ENCODE results near the gene ANKRD28. TPM values are rescaled to one million over a fixed set of nuclear protein-coding genes. Genes with fewer than 3 reads are reported as not detected.

Gene ANKRD28
- total RNA-seq, 1 donor from 2014 or later = 60.6 TPM

DNA sequence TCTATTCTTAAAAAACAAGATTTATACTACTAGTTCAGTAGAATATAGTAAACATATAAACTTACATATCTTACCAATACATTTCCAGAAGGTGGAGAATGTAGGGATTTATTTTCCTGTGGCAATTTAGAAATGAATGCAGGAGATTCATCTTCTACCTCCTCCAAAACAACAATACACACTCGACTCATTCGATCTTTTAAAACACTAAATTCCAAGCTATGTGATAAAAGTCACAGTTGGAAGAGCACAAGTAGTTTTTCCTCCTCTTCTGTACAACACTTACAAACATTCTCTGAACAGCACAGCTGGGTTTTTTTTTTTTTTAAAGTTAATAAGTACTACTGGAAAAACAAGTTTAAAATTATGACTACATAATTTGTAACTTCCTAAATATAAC, 1.4 kb downstream of the ANKRD28 start:
- FAIRE-seq (no peak), DNase-seq (ENCODE audit: low read depth) (peak; percentile 62)
- no peaks in the 10 kb centered on the region for H3K27me3 ChIP-seq (ENCODE audit: control insufficient read depth, insufficient read depth, low read length)
- peak overlapping the region; percentile 7 for H3K4me3 ChIP-seq (ENCODE audit: low read depth, low read length)
- no peaks in the 10 kb centered on the region for H3K36me3 ChIP-seq (ENCODE audit: control insufficient read depth, insufficient read depth, low read length)
- TF ChIP-seq, protein P1, sequence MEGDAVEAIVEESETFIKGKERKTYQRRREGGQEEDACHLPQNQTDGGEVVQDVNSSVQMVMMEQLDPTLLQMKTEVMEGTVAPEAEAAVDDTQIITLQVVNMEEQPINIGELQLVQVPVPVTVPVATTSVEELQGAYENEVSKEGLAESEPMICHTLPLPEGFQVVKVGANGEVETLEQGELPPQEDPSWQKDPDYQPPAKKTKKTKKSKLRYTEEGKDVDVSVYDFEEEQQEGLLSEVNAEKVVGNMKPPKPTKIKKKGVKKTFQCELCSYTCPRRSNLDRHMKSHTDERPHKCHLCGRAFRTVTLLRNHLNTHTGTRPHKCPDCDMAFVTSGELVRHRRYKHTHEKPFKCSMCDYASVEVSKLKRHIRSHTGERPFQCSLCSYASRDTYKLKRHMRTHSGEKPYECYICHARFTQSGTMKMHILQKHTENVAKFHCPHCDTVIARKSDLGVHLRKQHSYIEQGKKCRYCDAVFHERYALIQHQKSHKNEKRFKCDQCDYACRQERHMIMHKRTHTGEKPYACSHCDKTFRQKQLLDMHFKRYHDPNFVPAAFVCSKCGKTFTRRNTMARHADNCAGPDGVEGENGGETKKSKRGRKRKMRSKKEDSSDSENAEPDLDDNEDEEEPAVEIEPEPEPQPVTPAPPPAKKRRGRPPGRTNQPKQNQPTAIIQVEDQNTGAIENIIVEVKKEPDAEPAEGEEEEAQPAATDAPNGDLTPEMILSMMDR (IDR thresholded peaks at IDR 0.05; ENCODE audit: insufficient read depth, low read length, severe bottlenecking) = no peak

DNA sequence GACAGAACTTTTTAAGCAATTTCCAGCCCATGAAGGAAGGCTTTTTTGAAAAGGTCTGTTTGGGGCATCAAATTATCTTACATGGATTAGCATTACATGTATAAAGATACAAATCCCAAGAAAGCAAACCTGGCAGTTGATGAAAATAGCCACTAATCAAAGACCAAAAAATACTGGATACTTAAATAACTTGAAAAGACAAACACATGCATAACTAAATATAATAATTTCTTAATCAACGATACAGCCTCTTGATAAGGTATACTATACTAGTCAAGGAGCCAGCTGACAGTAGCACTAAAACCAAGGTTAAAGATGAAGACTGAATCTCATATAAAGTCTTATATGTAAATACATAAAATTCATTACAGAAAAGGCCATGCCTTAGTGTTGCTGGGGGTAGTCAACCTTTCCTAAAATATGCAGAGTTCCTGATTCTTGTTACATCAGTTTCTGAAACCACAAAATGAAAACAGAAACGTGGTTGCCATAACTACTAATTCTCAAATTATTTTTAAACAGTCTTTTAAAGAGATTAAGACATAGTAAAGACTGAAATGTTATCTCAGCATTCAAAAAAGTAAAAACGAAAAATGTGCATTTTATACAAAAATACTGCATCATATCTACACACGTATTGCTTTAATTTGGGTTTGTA, 2.0 kb downstream of the ANKRD28 start:
- no peak for FAIRE-seq
- no peaks in the 10 kb centered on the region for H3K36me3 ChIP-seq (ENCODE audit: control insufficient read depth, insufficient read depth, low read length)
- peak overlapping the region; percentile 7 for H3K4me3 ChIP-seq (ENCODE audit: low read depth, low read length)
- peak; percentile 66 for DNase-seq (ENCODE audit: low read depth)
- TF ChIP-seq, protein P1 (IDR thresholded peaks at IDR 0.05; ENCODE audit: insufficient read depth, low read length, severe bottlenecking) = no peak
- no peaks in the 10 kb centered on the region for H3K27me3 ChIP-seq (ENCODE audit: control insufficient read depth, insufficient read depth, low read length)

DNA sequence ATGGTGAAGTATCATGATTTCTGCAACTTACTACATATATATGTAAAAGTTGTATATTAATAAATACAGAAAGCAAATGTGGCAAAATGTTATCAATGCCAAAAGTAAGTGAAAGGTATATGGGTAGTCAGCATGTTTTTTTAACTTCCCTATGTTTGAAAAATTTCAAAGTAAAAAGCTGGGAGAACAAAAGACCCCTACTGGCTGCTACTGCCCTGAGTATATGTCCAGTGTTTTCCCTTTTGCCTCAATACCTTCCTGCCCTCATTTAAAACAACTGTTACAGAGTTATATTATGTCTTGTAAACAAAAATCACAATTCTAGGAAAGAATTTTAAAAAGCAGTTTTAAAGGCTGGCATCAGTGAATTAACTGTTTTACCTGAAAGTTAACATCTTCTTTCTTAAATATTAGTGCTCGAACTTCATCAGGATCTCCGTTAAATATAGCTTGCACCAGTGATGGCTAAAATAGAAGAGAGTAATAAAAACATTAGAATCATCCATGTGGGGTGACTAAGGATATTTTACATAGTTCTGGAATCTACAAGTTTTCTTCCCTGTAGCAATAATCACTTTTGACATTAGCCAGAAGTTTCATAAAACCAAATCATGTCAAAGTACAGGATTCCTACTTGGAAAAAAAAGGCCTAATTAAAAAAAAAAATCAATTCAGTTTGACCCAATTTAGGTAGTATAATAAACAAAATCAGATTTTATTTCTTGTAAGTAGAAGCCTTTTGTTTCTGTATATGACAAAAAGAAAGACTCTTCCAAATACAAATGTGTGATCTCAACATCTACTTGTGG, 2.7 kb downstream of the ANKRD28 start:
- FAIRE-seq (no peak), DNase-seq (ENCODE audit: low read depth) (no peak)
- H3K27me3 ChIP-seq (ENCODE audit: control insufficient read depth, insufficient read depth, low read length) = no peaks in the 10 kb centered on the region
- TF ChIP-seq, protein P1 (IDR thresholded peaks at IDR 0.05; ENCODE audit: insufficient read depth, low read length, severe bottlenecking) = no peak
- H3K4me3 ChIP-seq (ENCODE audit: low read depth, low read length) = no peak overlapping the region
- H3K36me3 ChIP-seq (ENCODE audit: control insufficient read depth, insufficient read depth, low read length) = no peaks in the 10 kb centered on the region

DNA sequence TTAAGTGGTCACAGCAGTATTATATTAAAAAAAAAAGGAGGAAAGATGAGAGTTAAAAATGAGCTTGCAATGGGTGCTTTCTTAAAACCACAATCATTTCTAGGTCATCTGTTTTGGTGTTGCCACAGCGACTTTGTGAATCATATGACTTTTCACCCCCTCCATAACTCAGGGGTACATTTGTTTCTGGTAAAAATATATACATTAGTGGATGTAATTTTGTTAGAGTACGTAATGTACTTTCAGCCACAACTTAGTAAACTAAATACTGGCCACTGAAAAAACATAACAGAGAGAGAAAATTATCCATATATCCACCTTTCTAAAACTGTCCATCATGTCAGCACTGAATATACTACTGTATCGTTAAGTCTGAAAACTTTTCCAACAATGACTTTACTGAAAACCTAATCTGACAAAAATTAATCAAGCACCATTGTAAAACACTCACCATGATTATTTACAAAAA, 3.4 kb downstream of the ANKRD28 start:
- FAIRE-seq = no peak
- Histone ChIP-seq H3K27me3 (ENCODE audit: control insufficient read depth, insufficient read depth, low read length) (no peaks in the 10 kb centered on the region), H3K36me3 (ENCODE audit: control insufficient read depth, insufficient read depth, low read length) (no peaks in the 10 kb centered on the region), H3K4me3 (ENCODE audit: low read depth, low read length) (no peak overlapping the region)
- DNase-seq (ENCODE audit: low read depth) = peak; percentile 43
- TF ChIP-seq, protein P1 (IDR thresholded peaks at IDR 0.05; ENCODE audit: insufficient read depth, low read length, severe bottlenecking) = no peak

DNA sequence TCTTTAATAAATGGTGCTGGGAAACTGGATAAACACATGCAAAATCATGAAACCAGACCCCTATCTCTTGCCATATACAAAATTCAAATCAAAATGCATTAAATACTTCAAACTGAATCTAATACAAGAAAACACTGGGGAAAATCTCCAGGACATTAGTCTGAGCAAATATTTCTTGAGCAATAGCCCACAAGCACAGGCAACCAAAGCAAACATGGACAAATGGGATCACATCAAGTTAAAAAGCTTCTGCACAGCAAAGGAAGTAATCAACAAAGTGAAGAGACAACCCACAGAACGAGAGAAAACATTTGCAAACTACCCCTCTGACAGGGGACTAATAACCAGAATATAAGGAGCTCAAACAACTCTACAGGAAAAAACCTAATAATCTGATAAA, 6.3 kb downstream of the ANKRD28 start:
- Histone ChIP-seq H3K36me3 (ENCODE audit: control insufficient read depth, insufficient read depth, low read length) (no peaks in the 10 kb centered on the region), H3K27me3 (ENCODE audit: control insufficient read depth, insufficient read depth, low read length) (no peaks in the 10 kb centered on the region), H3K4me3 (ENCODE audit: low read depth, low read length) (no peak overlapping the region)
- DNase-seq (ENCODE audit: low read depth) (no peak), FAIRE-seq (no peak)
- TF ChIP-seq, protein P1 (IDR thresholded peaks at IDR 0.05; ENCODE audit: insufficient read depth, low read length, severe bottlenecking) = no peak

Data from bronchial epithelial cell (primary cell).